Measurements from ENCODE around the gene ANKS6. TPM values are rescaled to one million over a fixed set of nuclear protein-coding genes. Genes with fewer than 3 reads are reported as not detected.

Gene ANKS6
- total RNA-seq, 4 donors from 2014 or later, result 10.3 to 23.0 (median 12.2) TPM

GRCh38 chr9:98797491-98797890 lies 1.1 kb upstream of the ANKS6 start:
- no peak for TF ChIP-seq CTCF (IDR thresholded peaks at IDR 0.05; ENCODE audit: low read depth)

GRCh38 chr9:98795970-98796363 lies 388 bp downstream of the ANKS6 start:
- no peak for TF ChIP-seq CTCF (IDR thresholded peaks at IDR 0.05; ENCODE audit: low read depth)

- TF ChIP-seq CTCF (IDR thresholded peaks at IDR 0.05; ENCODE audit: low read depth), result no peak
These were observed 930 bp downstream of the ANKS6 start for GRCh38 chr9:98795295-98795955.

- TF ChIP-seq CTCF (IDR thresholded peaks at IDR 0.05; ENCODE audit: low read depth), result no peak
These were observed 1.6 kb downstream of the ANKS6 start for GRCh38 chr9:98794802-98795201.

GRCh38 chr9:98793031-98793430 lies 3.3 kb downstream of the ANKS6 start:
- TF ChIP-seq CTCF (IDR thresholded peaks at IDR 0.05; ENCODE audit: low read depth), result no peak

GRCh38 chr9:98791608-98792490 lies 4.5 kb downstream of the ANKS6 start:
- no peak for TF ChIP-seq CTCF (IDR thresholded peaks at IDR 0.05; ENCODE audit: low read depth)

DNA sequence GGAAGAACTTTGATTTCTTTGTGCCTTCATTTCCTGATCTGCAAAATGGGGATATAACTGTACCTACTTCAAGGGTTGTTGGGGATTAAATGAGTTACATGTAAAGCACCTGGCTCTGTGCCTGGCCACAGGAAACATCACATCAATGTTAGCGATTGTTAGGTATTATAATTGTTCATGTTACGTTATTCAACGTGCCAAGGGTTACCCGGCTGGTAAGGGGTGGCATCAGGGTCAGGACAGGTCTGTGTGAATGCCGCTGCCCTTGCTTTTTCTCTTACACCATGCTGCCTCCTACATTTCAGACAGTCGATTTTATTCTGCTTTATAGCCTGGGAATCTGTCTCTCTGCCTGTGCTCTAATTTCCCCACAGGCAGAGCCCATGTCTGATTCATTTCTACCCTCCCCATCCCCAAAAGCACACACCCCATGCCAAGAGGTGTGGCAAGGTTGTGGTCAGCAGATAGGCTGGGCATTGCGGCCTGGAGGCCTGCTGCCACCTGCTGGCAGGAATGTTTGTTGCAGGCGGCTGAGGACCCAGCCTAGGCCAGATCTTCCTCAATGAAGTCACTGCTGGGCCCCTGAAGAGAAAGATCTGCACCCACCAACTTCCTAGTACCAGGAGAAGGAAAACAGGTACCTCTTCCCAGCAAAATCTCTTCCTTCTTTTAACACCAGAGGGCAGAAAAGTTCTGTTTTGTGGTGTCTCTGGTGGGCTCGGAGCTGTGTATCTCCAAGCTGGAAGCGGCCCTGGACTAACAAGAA lies 5.3 kb downstream of the ANKS6 start:
- TF ChIP-seq CTCF (IDR thresholded peaks at IDR 0.05; ENCODE audit: low read depth), result no peak
